ENCODE measurements around the gene WDR13. TPM values are rescaled to one million over a fixed set of nuclear protein-coding genes. Genes with fewer than 3 reads are reported as not detected.
A peak's percentile ranks its signal among the peaks of the same experiment; 100 is the strongest.

The WDR13 gene
- total RNA-seq, 1 donor from 2014 or later, result 92.3 TPM

GRCh38 chrX:48617542-48618340, 20.4 kb downstream of the WDR13 start:
- no peak for DNase-seq (ENCODE audit: low spot score)
- no peaks in the 10 kb centered on the region for H3K27me3 Mint-ChIP-seq (ENCODE audit: low read depth)
- H3K4me1 Mint-ChIP-seq (ENCODE audit: low read depth), result peaks cover 13% of the 10 kb centered on the region
- no peaks in the 10 kb centered on the region for H3K36me3 Mint-ChIP-seq (ENCODE audit: low read depth)
- H3K9me3 Mint-ChIP-seq (ENCODE audit: low read depth), result no peaks in the 10 kb centered on the region
- peak overlapping the region; percentile 32 for H3K27ac Mint-ChIP-seq (ENCODE audit: unreplicated experiment)
- H3K4me3 Mint-ChIP-seq (ENCODE audit: unreplicated experiment), result no peak overlapping the region
- no peak for TF ChIP-seq CTCF (IDR thresholded peaks at IDR 0.05)

GRCh38 chrX:48626401-48627298, 29.4 kb downstream of the WDR13 start:
- H3K36me3 Mint-ChIP-seq (ENCODE audit: low read depth), result no peaks in the 10 kb centered on the region

GRCh38 chrX:48631376-48632090, 34.2 kb downstream of the WDR13 start:
- Mint-ChIP-seq H3K36me3 (ENCODE audit: low read depth) (no peaks in the 10 kb centered on the region), H3K4me1 (ENCODE audit: low read depth) (peaks cover 3% of the 10 kb centered on the region), H3K4me3 (ENCODE audit: unreplicated experiment) (no peak overlapping the region), H3K27ac (ENCODE audit: unreplicated experiment) (no peak overlapping the region), H3K27me3 (ENCODE audit: low read depth) (no peaks in the 10 kb centered on the region), H3K9me3 (ENCODE audit: low read depth) (peaks cover 2% of the 10 kb centered on the region)
- DNase-seq (ENCODE audit: low spot score), result no peak
- peak; percentile 80 for TF ChIP-seq CTCF (IDR thresholded peaks at IDR 0.05)

More at GRCh38 chrX:48626401-48627298, 29.4 kb downstream of the WDR13 start:
- peaks cover 3% of the 10 kb centered on the region for H3K4me1 Mint-ChIP-seq (ENCODE audit: low read depth)
- DNase-seq (ENCODE audit: low spot score), result no peak
- H3K4me3 Mint-ChIP-seq (ENCODE audit: unreplicated experiment), result no peak overlapping the region
- H3K27me3 Mint-ChIP-seq (ENCODE audit: low read depth), result no peaks in the 10 kb centered on the region
- TF ChIP-seq CTCF (IDR thresholded peaks at IDR 0.05), result no peak
- H3K27ac Mint-ChIP-seq (ENCODE audit: unreplicated experiment), result no peak overlapping the region
- peaks cover 2% of the 10 kb centered on the region for H3K9me3 Mint-ChIP-seq (ENCODE audit: low read depth)

GRCh38 chrX:48632207-48632606, 34.9 kb downstream of the WDR13 start:
- TF ChIP-seq CTCF (IDR thresholded peaks at IDR 0.05), result no peak
- no peaks in the 10 kb centered on the region for H3K27me3 Mint-ChIP-seq (ENCODE audit: low read depth)
- H3K4me1 Mint-ChIP-seq (ENCODE audit: low read depth), result peaks cover 3% of the 10 kb centered on the region
- H3K36me3 Mint-ChIP-seq (ENCODE audit: low read depth), result no peaks in the 10 kb centered on the region
- H3K9me3 Mint-ChIP-seq (ENCODE audit: low read depth), result no peaks in the 10 kb centered on the region
- no peak overlapping the region for H3K4me3 Mint-ChIP-seq (ENCODE audit: unreplicated experiment)
- H3K27ac Mint-ChIP-seq (ENCODE audit: unreplicated experiment), result no peak overlapping the region
- no peak for DNase-seq (ENCODE audit: low spot score)

- Mint-ChIP-seq H3K4me1 (ENCODE audit: low read depth) (no peaks in the 10 kb centered on the region), H3K9me3 (ENCODE audit: low read depth) (no peaks in the 10 kb centered on the region), H3K27ac (ENCODE audit: unreplicated experiment) (no peak overlapping the region), H3K4me3 (ENCODE audit: unreplicated experiment) (no peak overlapping the region), H3K27me3 (ENCODE audit: low read depth) (no peaks in the 10 kb centered on the region), H3K36me3 (ENCODE audit: low read depth) (no peaks in the 10 kb centered on the region)
- TF ChIP-seq CTCF (IDR thresholded peaks at IDR 0.05), result no peak
- DNase-seq (ENCODE audit: low spot score), result no peak
Measured at GRCh38 chrX:48636301-48636700, 39.0 kb downstream of the WDR13 start.

All from chondrocyte (in vitro differentiated cells).